Kidney epithelial cell (primary cell): ENCODE results near the gene ANXA6. TPM values are rescaled to one million over a fixed set of nuclear protein-coding genes. Genes with fewer than 3 reads are reported as not detected.

Experiments
- DNase-seq: peaks from one replicate; pipeline ENCODE4 v3.0.0-alpha.2; 2010; ENCODE audit warnings: low read depth
- H3K27me3 ChIP-seq: 2 replicates; pipeline ENCODE4 v1.6.0; 2011; ENCODE audit warnings: low read length; ENCODE audit not compliant: control insufficient read depth, insufficient read depth
- H3K36me3 ChIP-seq: 2 replicates; pipeline ENCODE4 v1.5.1; 2011; ENCODE audit warnings: low read length; ENCODE audit not compliant: control insufficient read depth, insufficient read depth
- H3K4me3 ChIP-seq: 2 replicates; pipeline ENCODE4 v1.5.1; 2011; ENCODE audit warnings: low read depth, mild to moderate bottlenecking, control low read depth, low read length
- CTCF ChIP-seq: IDR thresholded peaks from 2 replicates; pipeline ENCODE4 v1.5.1; 2011; ENCODE audit warnings: mild to moderate bottlenecking, moderate library complexity, low read length, control low read depth, inconsistent platforms; ENCODE audit not compliant: insufficient read depth, poor library complexity, severe bottlenecking
- total RNA-seq: library from RNA; depleted of rRNA; stranded (reverse); fragments of >200 nt; gene quantifications from 2 replicates; pipeline ENCODE4 v1.2.3, GENCODE V29; 2015

ANXA6 gene
- total RNA-seq, 1 donor from 2014 or later: 59.9 TPM

GRCh38 chr5:151134228-151134627, 23.4 kb downstream of the ANXA6 start:
- DNase-seq: no peak
- no peak overlapping the region for H3K4me3 ChIP-seq
- H3K36me3 ChIP-seq: peaks cover 3% of the 10 kb centered on the region
- TF ChIP-seq CTCF: no peak
- H3K27me3 ChIP-seq: no peaks in the 10 kb centered on the region

- no peak overlapping the region for H3K4me3 ChIP-seq
- DNase-seq: no peak
- H3K27me3 ChIP-seq: no peaks in the 10 kb centered on the region
- H3K36me3 ChIP-seq: peaks cover 2% of the 10 kb centered on the region
- TF ChIP-seq CTCF: no peak
Observed at GRCh38 chr5:151132963-151133362, 24.6 kb downstream of the ANXA6 start.

GRCh38 chr5:151130922-151131891, 26.4 kb downstream of the ANXA6 start:
- H3K4me3 ChIP-seq: no peak overlapping the region
- no peak for TF ChIP-seq CTCF
- DNase-seq: no peak
- H3K36me3 ChIP-seq: peaks cover 2% of the 10 kb centered on the region
- H3K27me3 ChIP-seq: no peaks in the 10 kb centered on the region

GRCh38 chr5:151130235-151130921, 27.2 kb downstream of the ANXA6 start:
- H3K27me3 ChIP-seq: no peaks in the 10 kb centered on the region
- no peaks in the 10 kb centered on the region for H3K36me3 ChIP-seq
- DNase-seq: no peak
- TF ChIP-seq CTCF: no peak
- no peak overlapping the region for H3K4me3 ChIP-seq

- no peak overlapping the region for H3K4me3 ChIP-seq
- no peak for TF ChIP-seq CTCF
- DNase-seq: no peak
- no peaks in the 10 kb centered on the region for H3K27me3 ChIP-seq
- H3K36me3 ChIP-seq: no peaks in the 10 kb centered on the region
Observed at GRCh38 chr5:151128817-151129216, 28.8 kb downstream of the ANXA6 start.
